ENCODE data around the gene BRD1. TPM values are rescaled to one million over a fixed set of nuclear protein-coding genes. Genes with fewer than 3 reads are reported as not detected.

The BRD1 gene
- polyA plus RNA-seq, 1 experiment = 4.6 TPM

DNA sequence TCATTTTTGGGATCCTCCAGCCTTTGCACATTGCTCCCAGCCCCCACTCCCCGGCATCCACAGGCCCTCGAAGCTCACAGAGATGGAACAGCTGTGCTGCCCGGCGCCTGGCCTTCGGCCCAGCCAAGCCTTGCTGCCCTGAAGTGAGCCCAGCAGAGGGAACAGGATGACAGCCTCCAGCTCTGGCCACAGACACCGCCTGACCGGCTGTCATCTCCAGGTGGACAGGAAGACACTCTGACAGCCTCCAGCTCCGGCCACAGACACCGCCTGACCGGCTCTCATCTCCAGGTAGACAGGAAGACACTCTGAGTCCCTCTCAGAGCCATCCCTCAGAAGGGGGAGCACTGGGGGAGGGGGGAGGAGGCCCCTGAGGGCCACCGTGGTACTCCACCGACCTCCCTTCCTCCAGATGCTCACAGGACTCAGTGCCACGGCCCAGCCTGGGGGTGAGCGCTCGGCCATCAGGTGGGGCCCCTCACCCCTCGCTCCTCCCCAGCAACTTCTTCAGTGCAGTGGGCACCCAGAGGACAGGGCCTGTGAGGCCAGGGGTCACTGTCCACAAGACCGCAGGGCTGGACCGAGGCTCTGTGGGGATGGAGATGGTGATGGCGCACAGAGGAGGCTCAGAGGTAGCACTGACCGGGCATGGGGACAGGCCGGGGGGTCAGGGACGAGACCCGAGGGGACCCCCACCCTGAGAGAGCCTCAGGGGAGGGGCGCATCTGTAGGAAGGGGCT lies 58.6 kb downstream of the BRD1 start:
- ChIA-PET POLR2A (no interaction called here), CTCF (interaction anchor here (0.6 to 3.9 kb wide), 4 partner anchors 111 to 262 kb away, joined by 3 to 31 read pairs (median 4); no protein-coding TSS in a partner anchor)
- Histone ChIP-seq H3K36me3 (ENCODE audit: control insufficient read depth, insufficient read depth, low read length) (peaks cover 6% of the 10 kb centered on the region), H3K4me3 (ENCODE audit: low read depth, low read length) (no peak overlapping the region), H3K27me3 (ENCODE audit: control insufficient read depth, insufficient read depth, low read length) (no peaks in the 10 kb centered on the region)
- DNase-seq (ENCODE audit: low read depth) = no peak
- TF ChIP-seq, protein P1, sequence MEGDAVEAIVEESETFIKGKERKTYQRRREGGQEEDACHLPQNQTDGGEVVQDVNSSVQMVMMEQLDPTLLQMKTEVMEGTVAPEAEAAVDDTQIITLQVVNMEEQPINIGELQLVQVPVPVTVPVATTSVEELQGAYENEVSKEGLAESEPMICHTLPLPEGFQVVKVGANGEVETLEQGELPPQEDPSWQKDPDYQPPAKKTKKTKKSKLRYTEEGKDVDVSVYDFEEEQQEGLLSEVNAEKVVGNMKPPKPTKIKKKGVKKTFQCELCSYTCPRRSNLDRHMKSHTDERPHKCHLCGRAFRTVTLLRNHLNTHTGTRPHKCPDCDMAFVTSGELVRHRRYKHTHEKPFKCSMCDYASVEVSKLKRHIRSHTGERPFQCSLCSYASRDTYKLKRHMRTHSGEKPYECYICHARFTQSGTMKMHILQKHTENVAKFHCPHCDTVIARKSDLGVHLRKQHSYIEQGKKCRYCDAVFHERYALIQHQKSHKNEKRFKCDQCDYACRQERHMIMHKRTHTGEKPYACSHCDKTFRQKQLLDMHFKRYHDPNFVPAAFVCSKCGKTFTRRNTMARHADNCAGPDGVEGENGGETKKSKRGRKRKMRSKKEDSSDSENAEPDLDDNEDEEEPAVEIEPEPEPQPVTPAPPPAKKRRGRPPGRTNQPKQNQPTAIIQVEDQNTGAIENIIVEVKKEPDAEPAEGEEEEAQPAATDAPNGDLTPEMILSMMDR (IDR thresholded peaks at IDR 0.05; ENCODE audit: insufficient read depth, low read depth, low read length) = no peak

DNA sequence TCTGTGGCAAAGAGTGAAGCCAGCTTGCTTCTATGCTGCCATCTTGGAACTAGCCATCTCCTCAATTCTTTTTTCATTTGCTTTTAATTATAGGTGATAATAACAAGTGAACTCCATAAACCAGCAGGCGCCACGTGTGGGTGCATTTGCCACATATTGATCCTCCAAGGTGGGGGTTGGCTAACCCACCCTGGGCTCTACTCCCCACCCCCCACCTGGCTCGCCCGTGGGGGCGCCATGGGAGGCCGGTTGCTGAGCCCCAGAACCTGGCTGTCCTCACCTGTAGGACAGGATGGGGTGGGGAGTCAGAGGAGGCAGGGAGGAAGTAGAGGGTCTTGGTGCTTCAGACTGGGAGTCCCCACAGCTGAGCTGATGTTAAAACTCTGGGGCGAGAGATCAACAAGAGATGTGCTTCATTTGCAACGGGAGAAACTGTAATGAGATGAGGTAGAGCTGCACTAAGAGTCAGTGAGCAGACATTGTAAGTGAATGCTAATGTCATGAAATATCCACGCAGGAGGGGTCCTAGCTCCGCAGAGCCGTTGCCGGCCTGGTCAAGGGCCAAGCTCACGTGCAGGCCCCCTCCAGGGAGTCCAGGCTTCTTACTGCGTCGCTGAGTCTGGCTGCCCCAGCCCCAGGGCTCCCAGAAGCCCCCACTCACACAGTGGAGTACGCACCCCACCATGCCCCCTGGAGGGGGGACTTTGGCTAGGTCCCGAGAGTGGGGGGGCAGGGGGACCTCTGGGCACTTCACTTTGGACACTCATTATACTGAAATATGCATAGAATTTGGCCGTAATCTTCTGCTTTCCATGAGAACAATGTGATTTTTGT lies 59.4 kb downstream of the BRD1 start:
- Histone ChIP-seq H3K4me3 (ENCODE audit: low read depth, low read length) (no peak overlapping the region), H3K36me3 (ENCODE audit: control insufficient read depth, insufficient read depth, low read length) (peaks cover 5% of the 10 kb centered on the region), H3K27me3 (ENCODE audit: control insufficient read depth, insufficient read depth, low read length) (no peaks in the 10 kb centered on the region)
- no peak for DNase-seq (ENCODE audit: low read depth)
- TF ChIP-seq, protein P1 (IDR thresholded peaks at IDR 0.05; ENCODE audit: insufficient read depth, low read depth, low read length) = no peak
- ChIA-PET POLR2A (no interaction called here), CTCF (interaction anchor here (0.6 to 3.9 kb wide), 12 partner anchors 12 to 440 kb away, joined by 3 to 31 read pairs (median 3); no protein-coding TSS in a partner anchor)

DNA sequence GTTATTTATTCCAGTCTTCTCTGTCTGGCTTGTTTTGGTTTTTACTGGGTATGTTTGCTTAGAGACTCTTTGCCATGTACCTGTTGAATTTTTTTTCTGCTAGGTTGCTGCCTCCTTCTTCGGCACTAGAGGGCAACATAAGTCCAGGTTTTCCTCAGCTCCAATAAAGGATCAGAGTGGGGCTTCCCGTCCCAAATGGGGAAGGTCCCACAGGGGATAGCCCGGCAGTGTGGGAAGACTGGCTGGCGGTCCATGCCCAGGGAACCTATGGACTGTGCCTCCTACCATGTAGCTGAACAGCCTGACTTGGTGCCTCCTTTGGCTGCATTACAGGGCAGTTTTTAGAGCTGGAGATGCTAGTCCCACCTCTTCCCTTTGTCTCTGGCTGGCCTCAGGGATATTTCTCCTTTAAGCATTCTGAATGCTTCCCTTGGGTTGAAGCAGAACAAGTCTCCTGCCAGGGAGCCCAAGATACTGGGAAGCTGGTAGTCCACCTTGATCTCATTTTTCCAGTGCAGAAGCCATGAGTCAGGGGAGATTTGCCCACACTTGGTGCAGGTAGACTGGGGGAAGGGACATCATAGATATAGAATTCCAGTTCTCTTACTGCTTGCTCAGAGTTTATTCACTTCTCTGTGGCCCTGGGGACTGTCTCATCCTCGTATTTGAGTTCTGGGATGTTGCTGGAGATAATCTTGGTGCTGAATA lies 60.2 kb downstream of the BRD1 start:
- ChIA-PET CTCF (interaction anchor here (0.6 to 3.9 kb wide), 14 partner anchors 13 to 441 kb away, joined by 3 to 31 read pairs (median 3); no protein-coding TSS in a partner anchor), POLR2A (no interaction called here)
- TF ChIP-seq, protein P1 (IDR thresholded peaks at IDR 0.05; ENCODE audit: insufficient read depth, low read depth, low read length) = peak; percentile 75
- peaks cover 3% of the 10 kb centered on the region for H3K36me3 ChIP-seq (ENCODE audit: control insufficient read depth, insufficient read depth, low read length)
- no peak overlapping the region for H3K4me3 ChIP-seq (ENCODE audit: low read depth, low read length)
- H3K27me3 ChIP-seq (ENCODE audit: control insufficient read depth, insufficient read depth, low read length) = no peaks in the 10 kb centered on the region
- no peak for DNase-seq (ENCODE audit: low read depth)

DNA sequence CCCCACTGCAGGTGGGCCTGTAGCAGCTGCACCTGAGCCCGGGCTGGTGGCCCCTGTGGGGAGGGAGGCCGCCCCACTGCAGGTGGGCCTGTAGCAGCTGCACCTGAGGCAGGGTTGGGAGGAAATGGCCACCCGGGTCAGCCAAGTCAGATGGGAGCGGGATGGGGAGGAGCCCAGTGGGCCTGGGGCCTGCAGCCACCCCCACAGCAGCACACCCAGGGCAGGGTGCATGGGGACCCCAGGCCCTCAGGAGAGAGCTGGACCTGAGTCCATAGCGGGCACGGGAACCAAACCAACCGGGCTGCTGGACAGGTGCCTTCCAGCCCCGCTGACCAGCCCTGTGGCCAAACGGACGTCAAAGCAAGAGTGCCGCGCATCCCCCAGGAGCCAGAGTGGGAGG lies 61.7 kb downstream of the BRD1 start:
- CTCF ChIA-PET = interaction anchor here (3.9 kb wide), 1 partner anchor 265 kb away, joined by 31 read pairs; no protein-coding TSS in a partner anchor
- DNase-seq (ENCODE audit: low read depth) = no peak
- 0 out of 2 replicates have a peak, but pooled peaks cover 1% of the 10 kb centered on the region for H3K36me3 ChIP-seq (ENCODE audit: control insufficient read depth, insufficient read depth, low read length)

More for the DNA sequence above, 61.7 kb downstream of the BRD1 start:
- TF ChIP-seq, protein P1 (IDR thresholded peaks at IDR 0.05; ENCODE audit: insufficient read depth, low read depth, low read length) = no peak
- no peaks in the 10 kb centered on the region for H3K27me3 ChIP-seq (ENCODE audit: control insufficient read depth, insufficient read depth, low read length)
- H3K4me3 ChIP-seq (ENCODE audit: low read depth, low read length) = no peak overlapping the region
- POLR2A ChIA-PET = no interaction called here

All from BJ (cell line).